ENCODE data around the gene PCP4.
"Not testable (repeated sequence)": the region's sequence is repeated elsewhere in the genome, so short reads cannot be mapped to it uniquely, and the experiment has no call there.

Gene PCP4

DNA sequence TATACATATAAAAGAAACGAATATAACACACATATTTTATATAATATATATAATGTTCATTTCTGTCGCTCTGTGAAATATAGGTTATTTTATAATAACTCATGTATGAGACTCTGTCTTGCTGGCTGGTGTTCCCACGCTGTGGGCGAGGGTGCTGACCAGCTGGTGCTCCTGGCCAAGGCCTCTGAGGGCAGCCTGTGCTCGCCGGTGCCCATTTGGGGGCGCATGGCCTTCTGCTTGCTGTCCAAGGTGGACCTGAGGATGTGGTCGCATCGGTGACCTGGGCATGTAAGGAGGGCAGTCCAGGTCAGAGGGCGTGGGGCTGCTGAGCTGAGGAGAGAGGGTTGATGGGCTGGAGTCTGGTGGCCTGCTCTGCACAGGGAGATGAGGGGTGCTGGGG lies 1.1 kb upstream of the PCP4 start:
- DNase-seq (ENCODE audit: low read depth) = no peak

DNA sequence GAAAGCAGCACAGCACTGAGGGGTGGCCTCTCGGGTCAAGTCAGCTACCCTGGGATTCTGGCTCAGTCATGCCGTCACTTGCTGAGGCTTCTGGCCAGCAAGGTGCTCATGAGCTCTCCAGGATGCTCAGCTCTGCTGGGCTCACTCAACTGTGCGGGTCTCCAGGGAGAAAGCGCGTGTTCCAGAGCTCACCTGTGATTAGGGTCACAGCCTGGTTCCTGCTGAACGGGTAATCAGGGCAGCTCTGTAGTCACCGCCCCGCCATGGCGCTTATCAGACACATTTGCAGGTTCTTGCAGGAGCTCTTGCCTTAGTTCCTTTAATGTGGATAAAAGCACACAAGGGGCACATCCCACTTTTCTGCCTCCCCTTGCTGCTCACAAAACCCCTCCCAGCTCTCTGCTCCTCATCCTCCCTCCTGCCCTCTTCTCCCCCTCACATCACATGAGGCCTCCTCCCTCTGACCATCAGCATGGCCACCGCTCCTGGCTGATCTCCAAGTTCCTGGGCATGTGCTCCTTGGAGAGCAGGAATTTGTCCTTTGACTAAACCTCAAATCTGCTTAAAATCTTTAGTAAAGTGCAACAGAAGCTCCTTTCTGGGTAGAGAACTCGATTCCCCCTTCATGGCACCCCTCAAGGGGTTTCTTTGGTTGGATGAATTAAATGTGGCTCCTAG lies 2.0 kb downstream of the PCP4 start:
- no peak for DNase-seq (ENCODE audit: low read depth)

DNA sequence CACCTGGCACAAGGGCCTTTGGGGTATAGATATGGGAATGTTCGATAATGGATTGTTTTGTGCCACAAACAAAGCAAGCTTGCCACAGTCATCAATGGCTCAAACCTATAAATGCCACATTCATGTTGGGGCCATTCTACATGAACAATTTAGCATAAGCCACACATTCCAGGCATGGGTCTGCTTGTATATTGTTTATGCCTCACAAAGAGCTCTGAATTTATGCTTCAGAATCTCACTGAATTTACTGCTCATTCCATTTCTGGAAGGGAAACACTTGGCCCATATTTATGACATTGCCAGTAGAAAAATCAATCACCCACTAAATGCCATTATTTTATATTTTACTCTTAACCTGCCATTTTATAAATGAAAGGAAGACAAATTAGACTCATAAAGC lies 6.4 kb downstream of the PCP4 start:
- DNase-seq (ENCODE audit: low read depth) = no peak

DNA sequence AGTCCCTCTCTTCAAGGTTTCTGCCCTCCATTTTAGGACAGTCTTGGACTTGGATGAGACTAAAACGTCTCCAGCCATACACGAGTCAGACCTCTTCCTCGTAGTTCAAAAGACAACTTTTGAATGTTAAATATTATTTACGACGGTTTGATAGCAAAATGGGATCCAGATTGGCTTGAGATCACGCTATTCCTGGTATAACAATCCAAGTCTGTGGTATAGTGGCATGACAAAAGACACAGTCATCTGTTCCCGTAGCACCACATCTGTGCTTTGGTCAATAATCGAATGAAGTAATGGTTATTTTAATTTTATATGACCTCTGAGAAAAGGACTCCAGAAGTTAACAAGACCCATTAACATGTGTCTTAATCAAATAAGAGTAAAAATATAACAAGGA lies 7.0 kb downstream of the PCP4 start:
- no peak for DNase-seq (ENCODE audit: low read depth)

DNA sequence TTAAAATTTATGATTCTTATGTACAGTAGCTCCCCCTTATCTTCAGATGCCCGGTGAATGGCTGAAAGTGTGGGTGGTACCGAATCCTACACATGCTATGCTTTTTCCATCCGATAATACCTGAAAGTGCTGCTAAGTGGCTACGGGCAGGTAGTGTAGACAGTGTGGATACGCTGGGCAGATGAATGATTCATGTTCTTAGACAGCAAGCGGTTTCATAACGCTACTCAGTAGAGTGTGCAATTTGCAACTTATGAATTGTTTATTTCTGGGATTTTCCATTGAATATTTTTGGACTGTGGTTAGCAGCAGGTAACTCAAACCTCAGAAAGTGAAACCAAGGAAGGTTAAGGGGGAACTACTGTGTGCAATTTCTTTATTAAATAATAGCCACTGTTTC lies 7.5 kb downstream of the PCP4 start:
- DNase-seq (ENCODE audit: low read depth) = no peak

DNA sequence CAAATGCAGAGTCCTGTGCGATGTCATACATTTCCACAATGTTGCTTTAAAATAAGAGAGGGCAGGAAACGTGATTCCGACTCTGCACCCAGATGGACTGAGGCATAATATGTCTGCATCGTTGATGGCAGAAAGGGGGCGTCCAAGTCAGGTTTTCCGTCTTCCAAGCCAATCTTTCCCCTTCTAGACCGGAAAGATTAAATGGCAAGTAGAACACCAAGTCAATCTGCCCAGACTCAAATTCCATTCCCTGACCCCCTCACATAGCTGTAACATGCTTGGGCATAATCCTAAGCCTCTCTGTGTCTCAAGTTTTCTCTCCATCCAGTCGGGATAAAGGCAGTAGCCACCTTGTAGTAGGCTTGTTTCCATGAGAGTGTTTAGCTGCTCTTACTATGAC lies 14.4 kb downstream of the PCP4 start:
- DNase-seq (ENCODE audit: low read depth) = no peak

- no peak for DNase-seq (ENCODE audit: low read depth)
These were observed 15.1 kb downstream of the PCP4 start for GRCh38 chr21:39882151-39882838.

- DNase-seq (ENCODE audit: low read depth) = no peak
These were observed 15.6 kb downstream of the PCP4 start for GRCh38 chr21:39882839-39883195.

- no peak for DNase-seq (ENCODE audit: low read depth)
These were observed 18.0 kb downstream of the PCP4 start for GRCh38 chr21:39885119-39885848.

DNA sequence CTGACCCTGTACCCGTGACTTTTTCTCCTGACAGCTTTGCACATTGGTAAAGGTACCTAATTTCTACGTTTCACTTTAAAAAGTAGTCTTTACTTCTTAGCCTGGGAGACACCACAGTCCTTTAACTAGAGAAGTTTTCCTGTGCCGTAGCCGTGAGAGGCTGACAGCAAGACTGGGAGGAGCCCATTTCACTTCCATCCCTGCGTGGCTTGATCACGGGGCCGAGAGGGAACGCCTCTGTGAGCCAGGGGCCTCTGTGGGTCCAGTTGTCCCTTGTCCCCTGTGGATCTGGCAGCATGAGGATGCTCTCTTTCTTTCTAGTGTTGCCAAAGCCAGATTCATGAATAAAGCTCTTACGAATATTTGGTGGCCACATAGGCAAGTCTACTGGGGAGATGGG lies 21.6 kb downstream of the PCP4 start:
- DNase-seq (ENCODE audit: low read depth) = no peak

- no peak for DNase-seq (ENCODE audit: low read depth)
These were observed 23.9 kb downstream of the PCP4 start for GRCh38 chr21:39891111-39891510.

GRCh38 chr21:39891863-39892262 lies 24.6 kb downstream of the PCP4 start:
- DNase-seq (ENCODE audit: low read depth) = not testable (repeated sequence)

DNA sequence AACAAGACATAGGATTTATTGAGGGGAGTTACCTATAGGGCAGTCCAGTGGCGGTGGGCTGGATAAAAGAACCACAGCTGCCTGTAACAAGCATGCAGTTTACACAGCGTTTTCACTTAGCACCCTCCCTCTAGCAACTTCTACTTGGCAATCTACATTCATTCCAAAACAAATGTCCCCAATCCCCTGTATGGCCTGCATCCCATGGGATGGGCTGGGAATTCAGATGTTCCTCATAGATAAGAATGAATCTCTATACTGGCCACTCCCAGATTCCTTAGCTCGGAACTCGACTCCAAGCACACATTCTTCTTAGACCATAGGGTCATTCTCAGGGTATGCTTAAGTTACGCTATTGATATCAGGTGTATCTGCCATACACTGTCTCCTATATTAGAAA lies 33.3 kb downstream of the PCP4 start:
- no peak for DNase-seq (ENCODE audit: low read depth)

DNA sequence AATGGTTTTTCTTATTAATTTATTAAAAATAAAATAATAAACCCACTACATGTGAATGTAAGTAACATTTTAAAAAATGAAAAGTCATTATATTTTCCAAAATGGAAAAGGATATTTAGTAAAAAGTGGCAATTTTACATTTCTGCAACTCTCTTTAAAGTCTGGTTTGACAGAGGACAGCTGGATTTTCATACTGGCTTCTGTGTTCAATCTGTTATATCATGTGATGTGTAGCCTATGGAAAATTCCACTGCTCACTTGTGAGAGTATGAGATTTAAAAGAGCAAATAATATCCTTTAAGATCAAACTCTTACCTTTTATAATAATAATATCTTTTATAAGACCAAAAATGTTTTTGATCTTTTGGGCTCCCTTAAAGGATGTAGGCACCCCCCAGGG lies 33.7 kb downstream of the PCP4 start:
- DNase-seq (ENCODE audit: low read depth) = no peak

DNA sequence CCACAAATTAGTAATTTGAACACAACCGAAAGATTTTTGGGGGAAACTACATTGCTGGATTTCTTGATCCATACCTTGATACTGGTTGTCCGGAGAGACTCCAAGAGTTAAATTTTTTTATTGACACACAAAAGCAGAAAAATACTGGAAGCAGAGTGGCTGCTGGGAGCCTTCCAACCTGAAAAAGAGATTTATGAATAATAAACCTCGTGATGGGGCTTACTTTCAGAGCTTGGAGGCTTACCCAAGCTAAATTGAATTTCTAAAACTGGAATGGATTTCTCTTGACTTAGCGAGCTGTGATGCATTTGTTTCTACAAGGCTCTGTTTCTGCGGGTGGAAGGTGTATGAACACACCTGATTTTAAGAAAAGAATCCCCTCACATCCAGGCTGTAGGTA lies 35.7 kb downstream of the PCP4 start:
- DNase-seq (ENCODE audit: low read depth) = no peak

DNA sequence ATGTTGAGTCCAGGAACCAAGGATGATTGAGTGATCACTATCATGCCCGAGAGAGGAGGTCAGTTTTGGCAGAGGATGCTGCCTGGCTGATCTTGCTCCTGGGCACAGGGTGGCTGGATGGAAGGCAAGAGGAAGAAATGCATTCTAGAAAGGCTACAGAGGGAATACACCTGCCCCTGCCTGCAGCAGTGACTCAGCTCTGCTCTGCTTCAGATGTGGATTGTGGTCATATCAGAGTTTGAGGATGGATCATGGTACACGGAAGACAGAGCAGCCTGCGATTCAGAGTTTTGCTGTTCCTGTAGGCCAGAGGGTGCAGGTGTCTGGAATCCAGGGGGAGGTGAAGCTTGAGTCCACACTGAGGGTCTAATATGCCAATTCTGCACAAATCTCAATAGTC lies 37.2 kb downstream of the PCP4 start:
- DNase-seq (ENCODE audit: low read depth) = no peak

GRCh38 chr21:39908265-39908923 lies 41.2 kb downstream of the PCP4 start:
- no peak for DNase-seq (ENCODE audit: low read depth)

DNA sequence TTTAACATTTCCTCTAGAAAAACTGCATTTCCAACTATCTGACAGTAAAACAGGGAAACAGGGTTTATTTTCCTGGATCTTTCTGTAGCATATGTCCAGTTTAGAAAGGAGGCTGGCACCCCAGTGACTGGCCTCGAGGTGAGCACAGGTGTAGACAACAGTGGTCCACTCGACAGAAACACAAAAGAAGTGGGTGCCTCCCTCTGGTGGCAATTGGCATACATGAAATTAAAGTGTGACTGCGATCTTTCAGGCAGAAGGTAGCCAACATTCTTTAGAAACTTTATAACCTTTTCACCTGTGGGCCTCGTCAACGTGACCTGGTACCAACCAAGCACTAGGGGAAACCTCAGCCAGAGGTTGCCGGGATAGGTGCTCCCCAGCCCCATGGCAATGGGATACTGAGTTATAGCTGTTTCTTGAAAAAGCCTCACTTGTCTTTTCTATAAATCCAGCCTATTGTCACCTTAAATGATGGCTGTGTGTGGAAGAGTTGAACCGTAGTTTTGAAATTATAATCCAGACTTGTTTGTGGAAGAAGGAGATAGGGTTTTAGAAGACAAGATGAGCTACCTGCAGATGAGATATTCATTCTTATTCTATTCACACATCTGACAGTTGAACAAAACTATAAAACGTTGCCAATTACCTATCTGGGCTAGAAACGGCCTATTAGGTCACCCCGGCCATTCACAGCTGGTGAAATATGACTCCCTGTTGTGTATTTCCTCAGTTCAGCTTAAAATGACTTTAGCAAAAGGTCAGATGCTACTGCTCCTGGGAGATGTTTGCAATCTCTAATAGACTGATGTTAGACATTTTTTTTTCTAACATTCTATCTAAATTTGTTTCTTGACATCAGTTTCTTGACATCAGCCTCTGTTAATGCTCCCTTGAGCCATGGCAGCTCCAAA lies 44.3 kb downstream of the PCP4 start:
- DNase-seq (ENCODE audit: low read depth) = no peak

GRCh38 chr21:39913706-39914305 lies 46.6 kb downstream of the PCP4 start:
- DNase-seq (ENCODE audit: low read depth) = no peak

GRCh38 chr21:39915881-39916280 lies 48.6 kb downstream of the PCP4 start:
- DNase-seq (ENCODE audit: low read depth) = no peak

GRCh38 chr21:39918558-39918957 lies 51.3 kb downstream of the PCP4 start:
- no peak for DNase-seq (ENCODE audit: low read depth)

All from activated T-cell treated with anti-CD3 and anti-CD28 coated beads for 24 hours (primary cell).